GM21619 (cell line): Measurements from ENCODE around the gene ATP4B.
"Not testable (repeated sequence)": the region's sequence is repeated elsewhere in the genome, so short reads cannot be mapped to it uniquely, and the experiment has no call there.

ENCODE experiments used
- ATAC-seq: cut with Tn5 transposase; IDR thresholded peaks from one replicate; pipeline ENCODE4 v1.9.1; 2021; ENCODE audit not compliant: unreplicated experiment

Gene ATP4B

DNA sequence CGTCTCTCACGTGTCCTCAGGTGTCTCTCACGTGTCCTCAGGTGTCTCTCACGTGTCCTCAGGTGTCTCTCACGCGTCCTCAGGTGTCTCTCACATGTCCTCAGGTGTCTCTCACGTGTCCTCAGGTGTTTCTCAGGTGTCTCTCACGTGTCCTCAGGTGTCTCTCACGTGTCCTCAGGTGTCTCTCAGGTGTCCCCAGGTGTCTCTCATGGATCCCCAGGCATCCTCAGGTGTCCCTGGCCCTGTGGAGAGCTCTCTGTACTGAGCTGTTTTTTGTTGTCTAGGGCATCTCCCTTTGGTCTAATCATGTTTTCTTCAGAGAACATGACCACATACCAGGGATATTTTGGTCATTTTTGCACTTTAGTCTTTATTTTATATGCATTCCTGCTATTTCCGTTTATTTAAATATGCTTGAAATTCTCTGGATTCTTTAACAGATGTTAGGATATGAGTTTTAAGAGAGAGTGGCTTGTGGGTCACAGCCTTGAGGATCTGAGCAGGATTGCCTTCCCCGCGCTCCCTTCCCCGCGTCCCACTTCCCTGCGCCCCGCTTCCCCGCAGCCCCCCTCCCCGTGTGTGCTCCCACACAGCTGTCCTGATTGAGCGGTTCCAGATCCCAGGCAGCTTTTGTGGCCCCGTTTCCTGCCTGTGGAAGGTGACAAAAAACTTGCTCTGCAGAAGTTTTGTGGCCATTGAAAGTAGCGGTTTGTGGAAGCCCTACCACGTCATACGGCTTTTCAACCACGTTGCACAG lies 31.9 kb downstream of the ATP4B start:
- ATAC-seq: no peak

DNA sequence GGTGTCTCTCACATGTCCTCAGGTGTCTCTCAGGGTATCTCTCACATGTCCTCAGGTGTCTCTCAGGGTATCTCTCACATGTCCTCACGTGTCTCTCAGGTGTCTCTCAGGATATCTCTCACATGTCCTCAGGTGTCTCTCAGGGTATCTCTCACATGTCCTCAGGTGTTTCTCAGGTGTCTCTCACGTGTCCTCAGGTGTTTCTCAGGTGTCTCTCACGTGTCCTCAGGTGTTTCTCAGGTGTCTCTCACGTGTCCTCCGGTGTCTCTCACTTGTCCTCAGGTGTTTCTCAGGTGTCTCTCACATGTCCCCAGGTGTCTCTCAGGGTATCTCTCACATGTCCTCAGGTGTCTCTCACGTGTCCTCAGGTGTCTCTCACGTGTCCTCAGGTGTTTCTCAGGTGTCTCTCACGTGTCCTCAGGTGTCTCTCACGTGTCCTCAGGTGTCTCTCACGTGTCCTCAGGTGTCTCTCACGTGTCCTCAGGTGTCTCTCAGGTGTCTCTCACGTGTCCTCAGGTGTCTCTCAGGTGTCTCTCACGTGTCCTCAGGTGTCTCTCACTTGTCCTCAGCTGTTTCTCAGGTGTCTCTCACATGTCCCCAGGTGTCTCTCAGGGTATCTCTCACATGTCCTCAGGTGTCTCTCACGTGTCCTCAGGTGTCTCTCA lies 33.2 kb downstream of the ATP4B start:
- not testable (repeated sequence) for ATAC-seq

- no peak for ATAC-seq
These were observed 33.8 kb downstream of the ATP4B start for GRCh38 chr13:113624235-113624587.

DNA sequence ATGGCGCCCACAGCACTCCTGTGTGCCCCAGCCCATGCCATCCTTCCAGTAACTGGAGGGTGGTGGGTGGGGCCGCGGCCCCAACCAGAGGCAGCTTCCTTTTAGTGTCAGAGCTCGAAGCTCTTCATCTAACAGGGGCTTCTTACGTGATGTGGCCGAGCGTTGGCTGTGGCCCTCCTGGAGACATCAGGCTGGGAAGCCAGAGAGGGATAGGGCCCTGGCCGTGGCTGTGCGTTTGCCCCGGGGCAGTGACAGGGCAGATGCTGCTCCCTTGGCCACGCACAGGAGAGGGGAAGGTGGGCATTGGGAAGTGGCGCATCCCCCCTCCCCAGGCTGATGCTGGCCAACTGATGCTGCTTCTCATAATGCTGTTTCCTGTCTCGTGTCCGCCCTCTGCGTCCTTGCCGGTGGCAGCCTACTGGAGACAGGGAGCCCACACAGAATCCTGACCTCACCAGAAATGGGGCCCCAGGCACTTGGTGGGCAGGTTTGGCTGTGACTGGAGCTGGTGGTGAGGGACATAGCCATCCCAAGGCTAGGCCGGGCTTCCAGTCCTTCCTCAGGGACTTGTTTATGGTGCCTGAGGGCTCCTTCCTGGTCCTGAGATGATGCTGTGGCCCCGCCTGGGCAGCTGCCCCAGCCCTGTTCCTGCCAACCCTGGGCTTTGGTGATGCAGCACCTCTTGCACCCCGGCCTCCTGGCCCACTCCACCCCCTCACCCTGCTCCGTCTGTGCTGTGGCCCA lies 34.3 kb downstream of the ATP4B start:
- no peak for ATAC-seq

GRCh38 chr13:113622791-113623490 lies 35.1 kb downstream of the ATP4B start:
- no peak for ATAC-seq

- not testable (repeated sequence) for ATAC-seq
These were observed 35.9 kb downstream of the ATP4B start for GRCh38 chr13:113621986-113622550.

- ATAC-seq: not testable (repeated sequence)
These were observed 36.5 kb downstream of the ATP4B start for GRCh38 chr13:113621498-113621897.

- no peak for ATAC-seq
These were observed 37.0 kb downstream of the ATP4B start for GRCh38 chr13:113621046-113621445.

GRCh38 chr13:113620036-113620796 lies 37.8 kb downstream of the ATP4B start:
- ATAC-seq: no peak

DNA sequence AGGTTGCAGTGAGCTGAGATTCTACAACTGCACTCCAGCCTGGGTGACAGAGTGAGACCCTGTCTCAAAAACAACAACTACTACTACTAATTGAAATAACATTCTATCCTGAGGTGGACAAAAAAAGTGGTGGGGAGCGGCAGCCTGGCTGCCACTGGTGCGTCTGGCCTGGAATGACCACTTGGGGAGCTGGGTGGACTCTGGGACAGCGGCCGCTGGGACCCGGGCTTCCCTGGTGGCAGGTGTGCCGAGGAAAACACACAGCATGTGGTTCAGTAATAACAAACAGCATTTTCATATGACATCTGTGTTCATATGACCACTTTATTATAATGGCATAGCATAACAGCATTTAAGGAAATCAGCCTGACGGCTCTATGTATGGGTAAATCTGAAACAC lies 39.5 kb downstream of the ATP4B start:
- ATAC-seq: no peak

DNA sequence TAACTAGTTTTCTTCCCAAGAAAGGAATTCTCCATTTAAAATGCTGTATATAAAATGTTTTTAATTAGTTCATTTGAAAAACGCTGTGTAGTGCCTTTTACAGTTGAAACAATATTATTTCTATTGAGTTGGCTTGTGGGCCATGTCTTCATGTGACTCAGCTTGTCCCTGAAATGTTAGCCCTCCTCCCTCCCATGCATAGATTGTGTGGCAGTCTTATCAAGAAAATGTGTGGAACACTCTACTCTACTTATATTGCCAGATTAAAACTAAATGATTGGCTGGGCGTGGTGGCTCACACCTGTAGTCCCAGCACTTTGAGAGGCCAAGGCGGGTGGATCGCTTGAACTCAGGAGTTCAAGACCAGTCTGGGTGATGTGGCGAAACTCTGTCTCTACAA lies 40.0 kb downstream of the ATP4B start:
- no peak for ATAC-seq

DNA sequence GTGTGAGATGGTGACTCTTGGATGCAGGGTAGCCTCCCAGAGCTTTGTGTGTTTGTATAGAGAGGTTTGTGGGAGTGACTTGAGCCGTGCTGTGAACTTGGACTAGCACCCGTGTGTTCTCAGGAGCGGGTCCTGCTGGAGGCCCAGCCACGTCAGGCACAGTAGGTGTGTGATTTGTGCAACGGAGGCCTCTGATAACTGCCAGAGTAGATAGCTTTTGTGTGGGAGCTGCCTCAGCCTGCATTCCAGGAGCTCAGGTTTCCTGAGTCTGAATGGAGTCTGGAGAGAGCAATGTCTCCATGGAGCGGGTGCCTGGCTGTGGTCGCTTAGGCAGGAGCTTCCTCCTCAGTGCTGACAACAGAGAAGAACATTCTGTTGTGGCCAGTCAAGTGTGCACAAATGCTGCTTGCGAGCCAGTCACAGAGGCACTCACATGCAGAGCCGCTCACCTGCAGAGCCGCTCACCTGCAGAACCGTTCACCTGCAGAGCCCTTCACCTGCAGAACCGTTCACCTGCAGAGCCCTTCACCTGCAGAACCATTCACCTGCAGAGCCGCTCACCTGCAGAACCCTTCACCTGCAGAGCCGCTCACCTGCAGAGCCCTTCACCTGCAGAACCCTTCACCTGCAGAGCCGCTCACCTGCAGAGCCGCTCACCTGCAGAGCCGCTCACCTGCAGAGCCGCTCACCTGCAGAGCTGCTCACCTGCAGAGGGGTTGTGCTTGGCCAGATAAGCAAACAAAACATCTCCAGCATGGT lies 40.8 kb downstream of the ATP4B start:
- ATAC-seq: no peak

DNA sequence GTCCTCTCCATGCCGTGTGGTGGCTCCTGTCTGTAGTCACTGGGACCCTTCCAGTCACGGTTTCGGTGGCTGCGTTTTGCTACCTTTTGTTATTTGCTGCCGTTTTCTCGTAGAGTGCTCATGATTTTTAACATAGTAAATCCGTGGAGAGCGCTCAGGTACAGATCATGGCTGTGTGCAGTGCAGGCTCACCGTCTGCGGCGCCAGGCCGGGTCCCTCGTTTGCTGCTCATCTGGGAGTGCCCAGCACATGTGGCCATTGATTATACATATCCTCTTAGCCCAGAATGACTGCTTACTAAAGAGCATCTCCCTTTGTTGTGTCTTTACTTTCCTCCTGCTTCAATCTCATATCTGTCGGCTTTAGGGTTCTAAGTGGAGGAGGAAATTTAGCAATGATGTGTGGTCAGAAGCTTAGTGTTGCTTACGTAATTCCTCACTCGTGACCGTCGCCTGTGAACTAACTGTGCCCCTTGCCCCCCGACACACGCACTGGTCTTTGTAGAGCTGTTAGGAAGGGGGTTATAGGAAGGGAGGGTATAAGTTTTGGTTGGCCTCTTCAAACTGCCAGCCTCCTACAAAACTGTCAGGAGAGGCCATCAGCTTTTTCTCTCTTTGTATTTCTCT lies 41.6 kb downstream of the ATP4B start:
- no peak for ATAC-seq

GRCh38 chr13:113613789-113614379 lies 44.1 kb downstream of the ATP4B start:
- no peak for ATAC-seq

DNA sequence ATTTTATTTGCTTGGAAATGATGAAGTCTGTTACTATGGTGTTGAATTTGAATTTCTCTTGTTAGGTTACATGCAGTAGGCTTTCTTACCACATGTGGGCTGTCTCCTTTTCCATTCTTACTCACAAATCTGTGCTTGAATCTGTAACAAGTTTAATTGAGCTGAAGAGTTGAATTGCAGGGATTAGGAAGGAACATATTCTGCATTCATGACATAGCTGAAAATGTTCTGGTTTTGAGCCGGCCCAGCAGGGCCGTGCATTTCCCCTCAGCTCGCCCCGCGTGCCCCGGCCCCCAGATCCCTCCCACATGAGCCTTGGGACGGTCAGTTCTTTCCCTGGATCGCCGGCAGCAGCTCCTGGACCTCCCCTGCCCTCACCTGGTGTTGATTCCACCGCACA lies 45.4 kb downstream of the ATP4B start:
- ATAC-seq: no peak

GRCh38 chr13:113611996-113612395 lies 46.0 kb downstream of the ATP4B start:
- no peak for ATAC-seq

- no peak for ATAC-seq
These were observed 47.7 kb downstream of the ATP4B start for GRCh38 chr13:113610266-113610665.

GRCh38 chr13:113609616-113610015 lies 48.4 kb downstream of the ATP4B start:
- ATAC-seq: no peak
